Ureter (tissue), 1 donor: ENCODE data around the gene TSPYL1. TPM values are rescaled to one million over a fixed set of nuclear protein-coding genes. Genes with fewer than 3 reads are reported as not detected.

Experiments
- total RNA-seq: library from RNA; stranded (reverse); gene quantifications from one replicate; pipeline ENCODE4 v1.2.4, GENCODE V29; 2023
- donor health status: DM: yes; HTN: yes; CAD: no.

TSPYL1 gene
- total RNA-seq, 1 donor from 2014 or later, result 118 TPM

Other genes starting within 250 kb of the TSPYL1 start
- 11.5 TPM for gene FRK, start 219.0 kb downstream of the TSPYL1 start, total RNA-seq
- gene NT5DC1, start 179.1 kb downstream of the TSPYL1 start, total RNA-seq, result 41.6 TPM
- not detected for gene COL10A1, start 153.8 kb downstream of the TSPYL1 start, total RNA-seq
- gene TSPYL4, start 25.9 kb downstream of the TSPYL1 start, total RNA-seq, result 26.1 TPM
- 43.9 TPM for gene DSE, start 91.0 kb upstream of the TSPYL1 start, total RNA-seq
- gene CALHM6, start 181.4 kb upstream of the TSPYL1 start, total RNA-seq, result 2.2 TPM
- gene CALHM5, start 231.7 kb upstream of the TSPYL1 start, total RNA-seq, result 1.7 TPM